ENCODE data around the gene CCR1.
"Not testable (repeated sequence)": the region's sequence is repeated elsewhere in the genome, so short reads cannot be mapped to it uniquely, and the experiment has no call there.

CCR1 gene

DNA sequence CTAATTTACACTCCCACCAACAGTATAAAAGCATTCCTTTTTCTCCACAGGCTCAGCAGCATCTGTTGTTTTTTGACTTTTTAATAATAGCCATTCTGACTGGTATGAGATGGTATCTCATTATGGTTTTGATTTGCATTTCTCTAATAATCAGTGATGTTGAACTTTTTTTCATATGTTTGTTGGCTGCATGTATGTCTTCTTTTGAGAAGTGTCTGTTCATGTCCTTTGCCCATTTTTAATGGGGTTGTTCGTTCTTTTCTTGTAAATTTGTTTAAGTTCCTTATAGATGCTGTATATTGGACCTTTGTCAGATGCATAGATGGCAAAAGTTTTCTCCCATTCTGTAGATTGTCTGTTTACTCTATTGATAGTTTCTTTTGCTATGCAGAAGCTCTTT is 50.4 kb downstream of the CCR1 start:
- H3K9ac ChIP-seq (ENCODE audit: low read depth, low read length); H3K36me3 ChIP-seq (ENCODE audit: insufficient read depth, low read depth, low read length); H3K4me1 ChIP-seq (ENCODE audit: insufficient read depth, low read length); H3K4me3 ChIP-seq (ENCODE audit: low read length); H3K27ac ChIP-seq (ENCODE audit: low read length); H3K27me3 ChIP-seq (ENCODE audit: insufficient read depth, low read length); H3K9me3 ChIP-seq (ENCODE audit: insufficient read depth, low read depth, low read length): not testable (repeated sequence)

DNA sequence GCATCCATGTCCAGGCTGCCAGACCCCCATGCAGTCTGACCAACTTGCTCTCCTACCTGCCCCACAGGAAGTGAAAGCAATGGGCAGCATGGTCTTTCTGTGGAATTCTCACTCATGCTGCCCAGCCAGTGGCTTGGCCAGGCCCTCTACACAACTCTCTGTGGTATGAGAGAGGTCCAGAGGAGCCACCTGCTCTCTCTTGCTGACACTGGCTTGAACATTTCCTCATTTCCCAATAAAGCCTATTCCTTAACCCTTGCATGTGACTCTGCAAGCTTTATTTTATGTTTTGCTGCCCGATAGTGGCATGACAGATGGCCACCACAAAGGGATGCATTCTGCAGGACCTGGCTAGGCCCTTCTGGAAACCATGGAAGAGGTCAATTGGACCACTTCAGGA is 53.8 kb downstream of the CCR1 start:
- no peaks in the 10 kb centered on the region for H3K36me3 ChIP-seq (ENCODE audit: insufficient read depth, low read depth, low read length)
- no peak overlapping the region for H3K9ac ChIP-seq (ENCODE audit: low read depth, low read length)
- no peak overlapping the region for H3K27ac ChIP-seq (ENCODE audit: low read length)
- no peaks in the 10 kb centered on the region for H3K4me1 ChIP-seq (ENCODE audit: insufficient read depth, low read length)
- H3K27me3 ChIP-seq (ENCODE audit: insufficient read depth, low read length), result no peaks in the 10 kb centered on the region
- no peaks in the 10 kb centered on the region for H3K9me3 ChIP-seq (ENCODE audit: insufficient read depth, low read depth, low read length)
- no peak overlapping the region for H3K4me3 ChIP-seq (ENCODE audit: low read length)

All from iPS-20b (cell line).